Measurements from ENCODE around the gene KNOP1.

KNOP1 gene

DNA sequence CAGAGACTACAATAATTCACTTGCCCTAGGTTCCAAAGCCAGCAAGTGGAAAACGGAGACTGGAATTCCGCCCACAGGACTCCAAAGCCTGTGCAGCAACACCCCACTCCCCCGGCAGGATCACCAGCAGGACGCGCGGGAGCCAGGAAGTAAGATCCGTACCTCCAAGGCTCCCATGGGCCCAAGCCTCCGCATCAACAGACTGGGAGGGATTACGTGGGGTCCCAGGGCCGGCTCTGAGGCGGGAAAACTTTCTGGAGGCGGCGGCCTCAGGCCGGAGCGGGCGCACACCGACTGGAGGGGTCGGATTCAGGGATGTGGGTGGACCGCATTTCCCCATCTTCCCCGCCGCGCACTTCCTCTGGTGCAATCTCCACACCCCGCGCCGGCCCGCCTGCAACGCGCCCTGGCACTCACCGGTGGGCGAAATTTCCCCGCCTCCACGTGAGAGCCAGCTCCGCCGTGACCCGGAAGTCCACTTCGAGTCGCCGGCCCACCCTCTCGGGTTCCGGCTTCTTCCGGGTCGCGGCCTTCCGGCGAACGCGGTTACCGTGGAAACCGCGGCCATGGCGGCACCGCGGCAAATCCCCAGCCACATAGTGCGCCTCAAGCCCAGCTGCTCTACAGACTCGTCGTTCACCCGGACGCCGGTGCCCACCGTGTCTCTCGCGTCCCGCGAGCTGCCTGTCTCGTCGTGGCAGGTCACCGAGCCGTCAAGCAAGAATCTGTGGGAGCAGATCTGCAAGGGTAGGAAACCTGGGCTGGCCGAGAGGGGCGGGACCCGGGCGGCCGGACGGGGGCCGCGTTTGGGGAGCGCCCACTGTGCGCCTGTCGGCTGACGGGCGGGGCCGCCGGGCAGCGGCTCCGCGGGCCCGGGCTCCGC is at the start of gene KNOP1, which contains the start of gene IQCK:
TSS of gene KNOP1 (minus strand) at position 487 of the 883 bp plus-strand sequence. CDS start 3,192 bp downstream, outside the sequence.
TSS of gene IQCK (plus strand) at position 531 of the 883 bp plus-strand sequence. CDS start at position 567, 36 bp downstream.
- DNase-seq, result peak; percentile 90 to 91

DNA sequence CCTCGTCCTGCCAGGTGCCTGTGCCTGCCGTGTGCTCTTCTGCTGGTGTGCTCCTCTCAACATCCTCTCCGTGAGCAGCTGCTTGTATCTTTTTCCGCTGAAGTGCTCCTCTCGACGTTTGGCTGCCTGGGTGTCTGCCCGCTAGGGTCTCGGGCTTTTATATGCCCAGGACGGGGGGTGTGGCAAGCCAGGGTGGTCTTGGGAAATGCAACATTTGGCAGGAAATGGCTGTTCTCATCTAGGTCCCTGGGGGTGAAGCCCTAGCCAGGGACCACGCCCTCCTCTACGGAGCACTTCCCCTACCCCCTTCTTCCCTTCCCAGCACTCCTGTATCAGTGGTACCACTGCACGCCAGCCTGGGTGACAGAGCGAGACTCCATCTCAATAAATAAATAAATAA is 49.5 kb upstream of the KNOP1 start:
- DNase-seq, result no peak

GRCh38 chr16:19766988-19767387 is 49.0 kb upstream of the KNOP1 start:
- no peak for DNase-seq

DNA sequence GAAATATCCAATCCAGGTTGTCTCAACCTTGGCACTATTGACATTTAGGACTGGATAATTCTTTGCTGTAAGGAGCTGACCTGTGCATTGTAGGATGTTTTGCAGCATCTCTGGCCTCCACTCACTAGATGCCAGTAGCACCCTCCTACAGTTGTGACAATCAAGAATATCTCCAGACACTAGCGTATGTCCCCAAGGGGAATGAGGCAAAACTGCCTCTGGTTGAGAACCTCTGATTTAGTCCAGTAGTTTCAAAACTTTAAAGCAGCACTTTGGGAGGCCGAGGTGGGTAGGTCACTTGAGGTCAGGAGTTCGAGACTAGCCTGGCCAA is 48.5 kb upstream of the KNOP1 start:
- no peak for DNase-seq

DNA sequence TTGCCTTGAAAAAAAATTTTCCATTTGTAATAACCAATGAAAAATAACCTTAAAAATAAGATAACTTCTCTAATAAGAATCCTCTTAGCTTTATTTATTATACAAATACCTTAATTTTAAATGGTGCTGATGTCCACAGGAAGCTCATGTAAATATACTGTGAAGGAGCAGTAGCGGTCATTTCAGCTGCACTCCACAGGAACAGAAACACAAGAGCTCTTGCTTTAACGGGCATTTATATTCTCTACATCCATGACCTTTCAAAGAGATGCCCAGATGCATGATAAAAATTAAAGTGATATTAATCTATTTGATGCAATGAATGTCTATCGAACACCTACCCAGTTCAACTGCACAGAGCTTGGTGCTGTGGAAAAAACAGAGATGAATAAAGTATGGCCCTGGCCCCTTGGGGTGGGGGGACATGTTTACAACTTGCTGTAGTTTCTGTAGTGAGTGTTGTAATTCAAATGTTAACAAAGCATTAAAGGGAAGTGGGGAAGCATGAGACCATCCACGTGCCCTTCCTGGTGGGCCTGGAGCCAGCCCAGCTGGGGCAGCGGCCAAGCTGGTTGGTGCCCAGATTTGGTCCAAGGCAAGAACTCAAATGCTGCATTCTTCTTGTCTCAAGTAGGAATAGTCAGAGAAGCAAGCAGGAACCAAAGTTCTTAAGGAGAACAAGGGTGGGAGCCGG is 48.0 kb upstream of the KNOP1 start:
- DNase-seq, result no peak

GRCh38 chr16:19760356-19761060 is 42.5 kb upstream of the KNOP1 start:
- DNase-seq, result no peak

GRCh38 chr16:19757762-19758595 is 40.0 kb upstream of the KNOP1 start:
- no peak for DNase-seq

DNA sequence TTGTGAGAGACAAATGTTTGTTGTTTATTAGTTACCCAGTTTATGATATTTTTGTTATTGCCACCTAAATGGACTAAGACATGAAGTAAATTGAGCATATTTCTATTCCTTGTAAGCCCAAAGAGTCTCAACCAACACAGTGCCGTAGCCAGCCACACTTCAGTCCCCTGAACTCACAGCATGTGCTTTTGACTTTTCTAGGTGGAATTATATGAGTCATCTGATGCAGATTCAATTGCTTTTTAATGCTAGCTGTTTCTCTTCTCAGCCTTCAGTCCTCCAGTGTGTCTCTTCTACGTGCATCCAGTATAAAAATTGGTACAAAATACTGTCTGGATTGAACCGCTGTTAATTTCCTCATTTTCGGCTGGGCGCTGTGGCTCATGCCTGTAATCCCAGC is 39.0 kb upstream of the KNOP1 start:
- no peak for DNase-seq

GRCh38 chr16:19755268-19755667 is 37.2 kb upstream of the KNOP1 start:
- DNase-seq, result no peak

DNA sequence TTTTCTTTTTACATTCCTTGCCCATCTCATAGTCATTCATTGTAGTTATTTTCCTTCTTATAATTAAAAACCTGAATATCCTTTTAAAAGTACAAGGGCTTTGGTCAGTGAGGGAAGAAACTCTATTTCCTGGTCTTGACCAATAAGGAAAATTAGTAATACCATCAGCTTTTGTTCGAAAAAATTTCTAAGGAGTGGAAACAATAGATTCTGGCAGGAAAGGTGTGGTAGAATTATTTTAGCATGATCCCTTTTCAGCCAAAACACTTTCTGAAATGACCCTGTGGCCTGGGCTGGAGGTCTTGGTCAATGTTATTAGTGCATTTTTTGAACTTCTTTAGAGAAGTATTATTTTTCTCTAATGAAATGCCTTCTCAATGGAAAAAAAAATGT is 36.6 kb upstream of the KNOP1 start:
- DNase-seq, result no peak

DNA sequence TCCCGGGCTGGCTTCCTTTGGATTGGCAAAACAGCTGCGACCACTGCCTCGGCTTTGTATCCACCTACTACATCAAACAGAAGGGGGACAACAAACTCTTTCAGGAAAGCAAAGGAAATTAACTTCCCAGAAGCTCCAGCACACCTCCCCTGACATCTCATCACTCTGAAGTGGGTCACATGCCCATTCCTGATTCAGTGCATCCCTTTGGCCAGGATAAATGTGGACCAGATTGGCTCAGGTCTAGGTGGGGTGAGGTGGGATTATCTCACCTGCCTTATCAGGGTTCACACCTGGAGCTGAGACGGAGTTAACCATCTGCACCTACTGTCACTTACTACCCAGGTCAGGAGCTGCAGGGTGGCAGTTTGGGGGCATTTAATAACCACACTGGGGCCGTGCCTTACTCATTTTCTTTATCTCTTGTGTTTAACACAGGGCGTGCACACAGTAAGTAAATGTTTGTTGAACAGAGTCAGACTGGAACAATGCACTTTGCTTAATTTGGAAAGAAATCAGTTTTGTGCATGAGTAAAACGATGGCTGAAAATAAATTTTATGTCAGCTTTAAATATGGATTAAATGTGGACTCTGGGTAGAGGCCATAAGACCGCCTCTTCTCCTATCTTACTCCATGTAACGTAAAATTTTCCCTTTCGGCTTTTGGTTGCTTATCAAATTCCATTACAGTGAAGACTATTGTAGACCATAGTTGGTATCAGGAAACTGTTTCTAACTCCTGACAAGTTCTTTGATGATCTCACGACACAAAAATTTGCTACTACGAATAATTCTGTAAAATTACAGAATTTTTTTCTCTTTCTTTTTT is 36.0 kb upstream of the KNOP1 start:
- DNase-seq, result no peak

DNA sequence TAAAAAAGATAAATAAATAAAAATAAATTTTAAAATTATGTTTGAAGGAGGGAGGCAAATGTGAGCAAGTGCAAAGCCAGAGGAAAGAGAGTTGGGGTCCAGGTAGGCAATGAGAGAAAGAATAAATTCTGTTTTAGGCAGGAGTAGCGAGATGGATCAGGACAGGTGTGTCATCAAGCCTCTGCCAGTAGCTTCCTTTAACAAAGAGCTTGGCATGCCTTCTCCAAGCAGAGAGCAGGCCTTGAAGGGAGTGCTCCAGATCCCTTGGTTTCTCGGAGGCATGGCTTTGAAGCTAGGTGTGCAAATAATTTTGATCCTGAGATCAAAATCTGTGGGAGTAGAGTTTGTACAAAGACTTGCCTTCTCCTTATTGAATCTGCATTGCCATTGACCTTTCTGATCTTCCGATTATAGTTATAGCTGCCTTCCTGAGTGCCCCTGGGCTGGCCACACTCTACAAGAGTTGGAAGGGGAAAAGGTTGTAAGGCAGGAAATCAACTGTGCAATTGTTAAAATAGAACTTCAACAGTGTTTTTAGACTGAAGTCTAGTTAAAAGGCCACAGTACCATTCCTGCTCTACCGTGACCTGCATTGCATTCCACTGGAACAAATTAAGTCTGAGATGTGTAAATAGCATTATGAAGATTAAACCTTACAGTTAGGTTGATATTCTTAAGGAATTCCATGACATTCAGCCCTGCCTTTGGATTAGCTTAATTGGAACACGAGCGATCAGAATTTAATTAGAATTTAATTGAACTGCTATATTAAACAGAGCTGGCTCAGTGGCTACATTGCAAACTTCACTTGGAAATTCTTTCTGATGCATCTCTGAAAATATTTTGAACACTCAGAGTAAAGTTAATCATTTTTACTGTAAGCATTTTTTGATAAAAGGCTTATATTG is 33.7 kb upstream of the KNOP1 start:
- DNase-seq, result no peak

GRCh38 chr16:19749571-19750080 is 31.6 kb upstream of the KNOP1 start:
- no peak for DNase-seq

GRCh38 chr16:19748389-19749168 is 30.6 kb upstream of the KNOP1 start:
- no peak for DNase-seq

- no peak for DNase-seq
Observed at GRCh38 chr16:19746561-19746960, 28.5 kb upstream of the KNOP1 start.

DNA sequence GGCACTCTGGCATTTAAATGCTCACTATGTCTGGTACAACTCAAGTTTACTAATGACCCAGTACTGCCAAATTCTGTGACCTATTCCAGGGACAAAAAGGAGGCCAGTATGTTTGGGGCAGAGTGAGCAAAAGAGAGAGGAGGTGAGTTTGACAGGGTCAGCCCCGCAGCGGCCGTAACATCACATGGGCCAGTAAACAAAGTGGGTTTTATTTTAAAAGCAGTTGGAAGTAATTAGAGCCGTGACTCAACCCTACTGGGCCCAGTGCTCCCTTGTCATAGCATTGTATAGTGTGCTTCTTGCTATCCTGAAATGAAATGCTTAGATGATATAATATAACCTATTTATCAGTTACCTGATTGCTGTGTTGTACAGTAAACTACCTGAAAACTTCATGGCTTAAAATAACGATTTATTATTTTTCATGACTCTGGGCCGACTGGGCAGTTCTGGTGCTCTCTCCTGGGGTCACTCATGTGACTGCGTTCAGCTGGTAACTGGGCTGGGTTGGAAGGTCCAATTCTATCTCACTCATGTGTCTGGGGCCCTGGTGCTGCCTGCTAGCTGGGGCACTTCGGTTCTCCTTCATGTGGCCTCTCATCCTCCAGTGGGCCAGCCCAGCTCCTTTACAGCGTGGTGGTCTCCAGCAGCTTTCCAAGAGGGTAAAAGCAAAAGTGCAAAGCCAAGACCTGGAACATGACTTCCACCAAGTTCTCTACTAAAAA is 27.4 kb upstream of the KNOP1 start:
- no peak for DNase-seq

GRCh38 chr16:19744670-19745069 is 26.6 kb upstream of the KNOP1 start:
- DNase-seq, result no peak

DNA sequence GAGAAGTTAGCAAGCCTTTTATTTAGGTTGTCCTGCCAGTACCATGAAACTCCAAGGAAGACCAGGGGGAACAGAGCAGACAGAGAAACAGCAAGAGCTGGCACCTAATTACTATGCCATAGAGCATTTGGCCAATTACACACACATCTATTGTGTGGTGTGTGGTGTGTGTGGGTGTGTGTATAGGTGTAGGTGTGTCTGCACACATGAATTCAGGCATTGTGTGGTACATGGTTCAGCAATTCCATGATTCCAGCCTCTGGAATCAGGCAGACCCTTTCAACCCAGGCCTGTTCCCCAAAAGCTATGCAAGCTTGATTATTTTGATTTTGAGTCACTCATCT is 25.8 kb upstream of the KNOP1 start:
- no peak for DNase-seq

- no peak for DNase-seq
Observed at GRCh38 chr16:19741354-19741753, 23.3 kb upstream of the KNOP1 start.

Measured in stimulated activated CD4-positive, alpha-beta T cell treated with anti-CD3 and anti-CD28 coated beads, Interleukin-2, amount 100 ng/mL, for 24 hours (primary cell).